ENCODE data around the gene KRT75.
"Not testable (repeated sequence)": the region's sequence is repeated elsewhere in the genome, so short reads cannot be mapped to it uniquely, and the experiment has no call there.

KRT75 gene

GRCh38 chr12:52434081-52434733, at the start of gene KRT75:
KRT75 (minus strand) TSS chr12:52434371; CDS start chr12:52434304, 67 bp downstream.
- DNase-seq: peak in 1 of 3 experiments; percentile 14

- DNase-seq: no peak
These were observed 45.9 kb upstream of the KRT75 start for GRCh38 chr12:52480073-52480472.

- DNase-seq: no peak
These were observed 43.5 kb upstream of the KRT75 start for GRCh38 chr12:52477651-52478050.

GRCh38 chr12:52474212-52474611, 40.0 kb upstream of the KRT75 start:
- no peak for DNase-seq

- no peak for DNase-seq
These were observed 39.6 kb upstream of the KRT75 start, which contains the start of gene KRT6C for GRCh38 chr12:52473768-52474167. KRT6C (minus strand) TSS chr12:52473805; CDS start chr12:52473737, 68 bp downstream.

- no peak for DNase-seq
These were observed 35.7 kb upstream of the KRT75 start for GRCh38 chr12:52469853-52470252.

- DNase-seq: no peak
These were observed 30.7 kb upstream of the KRT75 start for GRCh38 chr12:52464897-52465296.

- DNase-seq: no peak
These were observed 27.5 kb upstream of the KRT75 start for GRCh38 chr12:52461693-52462092.

GRCh38 chr12:52458861-52459260, 24.7 kb upstream of the KRT75 start:
- DNase-seq: no peak

- DNase-seq: no peak
These were observed 21.6 kb upstream of the KRT75 start for GRCh38 chr12:52455821-52456220.

GRCh38 chr12:52454411-52455201, 20.4 kb upstream of the KRT75 start:
- peak in 1 of 3 experiments; percentile 32 for DNase-seq

- no peak for DNase-seq
These were observed 17.9 kb upstream of the KRT75 start, which contains the start of gene KRT6B for GRCh38 chr12:52452101-52452500. KRT6B (minus strand) TSS chr12:52452146; CDS start chr12:52452078, 68 bp downstream.

GRCh38 chr12:52448228-52448627, 14.1 kb upstream of the KRT75 start:
- DNase-seq: no peak

- not testable (repeated sequence) for DNase-seq
These were observed 13.0 kb upstream of the KRT75 start for GRCh38 chr12:52447196-52447595.

- no peak for DNase-seq
These were observed 12.3 kb upstream of the KRT75 start for GRCh38 chr12:52446367-52447045.

GRCh38 chr12:52445876-52446275, 11.7 kb upstream of the KRT75 start:
- no peak for DNase-seq

- no peak for DNase-seq
These were observed 10.8 kb upstream of the KRT75 start for GRCh38 chr12:52444647-52445595.

- DNase-seq: no peak
These were observed 9.8 kb upstream of the KRT75 start for GRCh38 chr12:52443966-52444365.

GRCh38 chr12:52442600-52443061, 8.5 kb upstream of the KRT75 start:
- no peak for DNase-seq

GRCh38 chr12:52441320-52441911, 7.2 kb upstream of the KRT75 start:
- DNase-seq: no peak

GRCh38 chr12:52440821-52441319, 6.7 kb upstream of the KRT75 start:
- DNase-seq: no peak

GRCh38 chr12:52439845-52440244, 5.7 kb upstream of the KRT75 start:
- DNase-seq: no peak
